Pulmonary artery endothelial cell (primary cell): ENCODE data around the gene PROB1. TPM values are rescaled to one million over a fixed set of nuclear protein-coding genes. Genes with fewer than 3 reads are reported as not detected.
"Not testable (repeated sequence)": the region's sequence is repeated elsewhere in the genome, so short reads cannot be mapped to it uniquely, and the experiment has no call there.

Source experiments
- DNase-seq: peaks from one replicate; pipeline ENCODE4 v3.0.0-alpha.2; 2011; ENCODE audit warnings: low read depth, low spot score
- total RNA-seq: library from RNA; depleted of rRNA; stranded (reverse); fragments of >200 nt; gene quantifications from 2 replicates; pipeline ENCODE4 v1.2.3, GENCODE V29; 2014

The PROB1 gene
- total RNA-seq, 1 donor from 2014 or later = 0.79 TPM

DNA sequence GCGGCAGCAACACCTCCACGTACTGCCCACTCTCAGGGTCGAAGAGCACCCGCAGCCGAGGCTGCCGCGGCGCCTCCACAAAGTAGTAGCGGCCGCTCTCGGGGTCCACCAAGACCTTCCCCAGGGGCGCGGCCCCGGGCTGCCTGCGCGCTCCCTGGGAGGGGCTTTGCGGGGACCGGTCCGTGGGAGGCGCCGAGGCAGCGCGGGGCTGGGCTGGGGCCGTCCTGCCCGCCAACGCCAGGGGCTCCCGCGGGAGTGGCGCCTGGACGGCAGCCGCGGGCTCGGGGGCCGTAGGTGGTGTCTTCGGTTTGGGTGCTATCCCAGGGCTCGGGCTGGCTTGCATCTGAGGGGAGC, 2.6 kb downstream of the PROB1 start:
- no peak for DNase-seq

DNA sequence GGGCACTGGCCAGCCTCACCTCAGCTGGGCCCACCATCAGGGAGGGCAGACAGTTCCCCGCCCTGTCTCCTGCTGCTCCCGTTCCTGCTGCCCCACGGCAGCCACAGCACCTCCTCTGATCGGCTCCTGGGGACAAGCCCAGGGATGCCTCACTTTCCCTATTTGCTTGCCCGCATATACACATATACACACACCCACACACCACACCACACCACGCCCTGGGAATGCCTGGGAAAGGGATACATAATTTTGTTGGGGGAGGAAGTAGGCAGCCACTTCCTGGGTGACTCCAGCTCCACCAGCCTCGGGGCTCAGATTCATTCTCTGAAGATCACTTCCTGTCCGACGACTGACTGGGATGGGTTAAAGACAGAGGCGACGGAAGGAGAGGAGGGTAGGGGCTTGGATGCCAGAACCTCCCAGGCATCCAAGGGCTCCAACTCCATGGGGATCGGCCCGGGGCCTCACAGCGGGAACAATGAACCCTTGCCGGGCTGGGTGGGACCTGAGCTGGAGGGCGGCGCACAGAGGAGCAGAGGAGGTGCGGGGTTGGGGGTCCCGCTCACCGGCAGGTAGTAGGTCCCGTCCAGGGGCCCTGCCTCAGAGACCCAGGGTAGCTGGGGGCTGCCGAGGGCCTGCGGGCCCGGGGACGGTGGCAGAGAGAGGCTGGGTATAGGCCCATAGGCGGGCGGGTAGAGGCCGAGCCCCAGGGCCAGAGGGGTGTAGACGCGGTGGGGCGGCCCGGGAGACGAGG, 3.2 kb downstream of the PROB1 start:
- no peak for DNase-seq

DNA sequence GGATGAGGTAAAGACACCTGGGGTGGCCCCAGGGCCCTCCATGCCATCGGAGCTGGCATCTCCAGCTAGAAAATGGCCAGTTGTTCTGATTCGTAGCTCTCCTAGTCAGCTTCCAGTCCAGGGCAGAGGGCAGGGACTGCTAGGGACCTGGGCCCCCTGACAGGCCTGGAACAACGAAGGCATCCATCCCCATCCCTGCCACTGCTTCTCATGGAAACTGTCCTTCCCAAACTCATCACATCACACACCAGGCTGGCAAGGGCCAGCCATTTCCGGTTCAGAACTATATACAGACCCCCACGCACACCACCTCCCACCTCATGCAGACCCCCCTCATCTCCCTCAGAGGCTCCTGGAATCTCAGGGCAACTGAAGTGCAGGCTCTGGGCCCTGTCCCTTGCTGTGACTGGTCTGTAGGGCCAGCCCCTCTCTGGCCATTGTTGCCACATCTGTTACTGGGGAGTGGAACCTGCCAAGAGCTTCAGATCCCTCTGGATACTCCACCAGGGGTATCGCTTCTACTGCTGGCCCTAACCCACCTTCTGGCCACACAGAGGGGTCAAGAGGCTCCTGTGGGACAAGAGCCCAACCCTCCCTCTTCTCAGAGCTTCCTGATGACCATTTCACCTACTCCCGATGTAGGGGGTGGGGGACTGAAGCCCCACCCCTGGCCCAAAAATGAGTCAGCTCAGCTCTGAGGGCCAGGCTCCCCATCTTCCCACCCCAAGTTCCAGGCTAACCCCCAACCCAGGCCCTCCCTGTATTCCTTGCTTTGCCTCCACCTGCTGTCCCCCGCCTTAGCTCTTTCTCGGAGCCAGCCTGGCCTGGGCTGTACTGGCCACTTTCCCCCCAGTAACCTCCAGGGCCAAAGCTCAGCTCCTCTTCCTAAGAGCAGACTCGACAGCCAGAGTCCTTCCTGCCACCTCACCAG, 4.0 kb downstream of the PROB1 start:
- no peak for DNase-seq

DNA sequence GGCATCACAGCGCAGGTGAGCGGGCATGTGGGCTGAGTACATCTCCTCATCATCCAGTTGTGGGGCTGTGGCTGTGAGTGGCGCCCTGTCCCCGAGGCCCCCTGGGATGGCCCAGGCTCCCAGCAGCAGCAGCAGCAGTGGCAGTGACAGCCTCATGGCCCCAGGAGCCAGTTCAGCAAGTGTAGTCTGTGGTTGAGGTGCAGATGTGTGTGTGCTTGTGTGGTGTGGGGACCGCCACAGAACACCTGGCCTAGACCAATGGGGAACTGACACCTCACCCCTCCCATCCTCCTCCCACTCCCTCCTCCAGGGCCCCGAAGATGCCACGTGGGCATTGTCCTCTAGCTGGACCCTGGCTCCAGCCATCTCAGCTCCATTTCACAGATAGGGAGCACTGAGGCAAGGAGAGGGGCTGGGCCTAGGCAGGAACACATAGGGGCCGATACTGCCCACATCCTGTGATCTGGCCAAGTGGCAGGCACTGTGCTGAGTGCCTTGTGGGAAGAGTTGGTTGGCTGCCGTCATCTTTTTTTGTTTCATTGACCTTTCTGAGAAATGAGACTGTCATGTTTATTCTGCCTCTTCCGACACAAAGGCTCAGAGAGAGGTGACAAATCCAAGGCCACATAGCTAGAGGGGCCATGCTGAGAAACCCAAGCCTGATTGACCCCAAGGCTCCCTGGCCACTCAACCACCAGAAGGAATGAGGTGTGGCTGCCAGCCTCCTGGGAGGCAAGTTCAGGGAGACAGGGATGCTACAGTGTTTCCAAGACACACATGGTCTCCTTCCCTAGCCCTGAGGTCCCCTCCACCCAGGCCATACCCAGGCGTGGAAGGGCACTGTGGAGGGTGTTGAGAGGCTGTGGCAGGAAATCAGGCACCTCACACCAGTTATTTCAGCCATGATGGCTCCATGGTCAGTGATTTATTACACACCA, 4.9 kb downstream of the PROB1 start, which contains the start of gene MZB1:
Gene MZB1 (minus strand): TSS at position 213 of the 938 bp plus-strand sequence. CDS start 57 bp downstream, at position 156.
- DNase-seq = no peak

DNA sequence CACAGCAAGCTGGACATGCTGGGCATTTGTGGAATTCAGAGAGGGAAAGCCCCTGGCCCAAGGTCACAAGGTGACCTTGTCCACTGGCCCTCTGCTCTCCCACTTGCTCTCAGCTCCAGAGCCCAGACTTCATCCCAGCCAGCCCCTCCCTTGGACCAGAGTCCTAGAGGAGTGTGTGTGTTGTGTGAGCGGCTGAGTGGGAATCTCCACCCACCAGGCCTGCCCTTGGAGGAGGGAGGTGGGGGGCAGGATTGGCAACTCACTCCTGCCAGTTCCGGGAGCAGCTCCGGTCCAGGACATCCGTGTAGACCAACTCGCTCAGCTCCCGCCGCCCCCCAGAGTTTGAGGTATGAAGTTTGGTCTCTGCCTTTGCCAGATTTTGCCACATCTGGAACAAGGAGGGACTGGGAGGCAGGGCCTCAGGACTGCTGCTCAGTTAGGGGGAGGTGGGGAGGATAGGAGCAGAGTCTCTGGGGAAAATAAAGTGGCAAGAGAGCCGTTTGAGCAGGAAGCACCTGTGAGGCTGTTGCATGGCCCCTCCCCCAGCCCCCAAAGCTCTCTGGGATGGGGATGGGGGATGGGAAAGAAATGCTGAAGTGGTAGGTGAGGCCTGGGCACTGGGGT, 6.6 kb downstream of the PROB1 start:
- no peak for DNase-seq

DNA sequence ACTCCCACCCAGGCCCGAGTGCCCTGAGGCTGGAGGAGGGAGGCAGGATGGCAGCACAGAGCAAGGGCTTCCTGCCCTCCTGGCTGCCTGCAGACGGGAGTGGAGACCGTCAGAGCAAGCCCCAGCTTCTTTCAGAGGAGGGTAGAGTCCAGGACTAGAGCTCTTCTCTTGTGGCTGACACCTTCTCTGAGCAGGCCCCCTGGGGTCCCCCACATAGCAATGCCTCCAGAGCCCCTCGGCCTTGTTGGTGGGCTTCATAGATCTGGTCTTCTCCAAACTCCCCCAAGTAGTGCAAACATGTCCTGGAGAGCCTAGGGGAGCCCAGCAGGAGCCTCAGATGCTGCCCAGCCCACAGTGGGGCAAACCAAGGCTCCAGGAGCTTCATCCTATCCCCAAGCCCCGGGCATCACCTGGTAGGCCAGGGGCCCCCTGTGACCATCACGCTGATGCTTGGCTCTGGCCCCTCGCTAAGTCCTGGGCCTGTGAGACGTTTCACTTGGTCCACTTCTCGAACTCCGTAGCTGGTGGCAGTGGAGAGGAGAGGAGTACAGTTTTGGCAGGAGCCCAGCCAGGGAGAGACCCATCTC, 7.2 kb downstream of the PROB1 start:
- no peak for DNase-seq

DNA sequence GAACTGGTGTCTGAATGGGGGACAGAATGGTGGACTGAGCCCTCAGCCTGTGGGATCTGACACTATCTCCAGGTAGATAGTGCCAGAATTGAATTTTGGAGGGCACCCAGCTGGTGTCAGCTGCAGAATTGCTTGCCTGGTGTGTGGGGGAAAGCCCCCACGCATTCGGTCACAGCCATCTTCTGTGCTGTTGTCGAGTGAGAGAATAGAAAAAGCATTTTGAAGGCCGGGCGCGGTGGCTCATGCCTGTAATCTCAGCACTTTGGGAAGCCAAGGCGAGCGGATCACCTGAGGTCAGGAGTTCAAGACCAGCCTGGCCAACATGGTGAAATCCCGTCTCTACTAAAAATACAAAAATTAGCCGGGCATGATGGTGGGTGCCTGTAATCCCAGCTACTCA, 7.9 kb downstream of the PROB1 start:
- not testable (repeated sequence) for DNase-seq

DNA sequence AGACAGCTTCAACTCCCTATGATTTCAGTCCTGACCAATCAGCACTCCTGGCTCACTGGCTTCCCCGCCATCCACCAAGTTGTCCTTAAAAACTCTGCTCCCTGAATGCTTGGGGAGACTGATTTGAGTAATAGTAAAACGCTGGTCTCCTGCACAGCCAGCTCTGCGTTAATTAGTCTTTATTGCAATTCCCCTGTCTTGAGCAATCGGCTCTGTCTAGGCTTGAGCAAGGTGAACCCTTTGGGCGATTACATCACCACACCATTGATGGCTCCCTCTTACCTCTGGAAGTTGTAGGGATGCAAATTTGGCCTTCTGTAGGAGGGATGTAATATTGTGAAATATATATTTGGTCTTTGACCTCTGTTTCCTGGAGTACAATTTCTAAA, 8.9 kb downstream of the PROB1 start:
- no peak for DNase-seq

DNA sequence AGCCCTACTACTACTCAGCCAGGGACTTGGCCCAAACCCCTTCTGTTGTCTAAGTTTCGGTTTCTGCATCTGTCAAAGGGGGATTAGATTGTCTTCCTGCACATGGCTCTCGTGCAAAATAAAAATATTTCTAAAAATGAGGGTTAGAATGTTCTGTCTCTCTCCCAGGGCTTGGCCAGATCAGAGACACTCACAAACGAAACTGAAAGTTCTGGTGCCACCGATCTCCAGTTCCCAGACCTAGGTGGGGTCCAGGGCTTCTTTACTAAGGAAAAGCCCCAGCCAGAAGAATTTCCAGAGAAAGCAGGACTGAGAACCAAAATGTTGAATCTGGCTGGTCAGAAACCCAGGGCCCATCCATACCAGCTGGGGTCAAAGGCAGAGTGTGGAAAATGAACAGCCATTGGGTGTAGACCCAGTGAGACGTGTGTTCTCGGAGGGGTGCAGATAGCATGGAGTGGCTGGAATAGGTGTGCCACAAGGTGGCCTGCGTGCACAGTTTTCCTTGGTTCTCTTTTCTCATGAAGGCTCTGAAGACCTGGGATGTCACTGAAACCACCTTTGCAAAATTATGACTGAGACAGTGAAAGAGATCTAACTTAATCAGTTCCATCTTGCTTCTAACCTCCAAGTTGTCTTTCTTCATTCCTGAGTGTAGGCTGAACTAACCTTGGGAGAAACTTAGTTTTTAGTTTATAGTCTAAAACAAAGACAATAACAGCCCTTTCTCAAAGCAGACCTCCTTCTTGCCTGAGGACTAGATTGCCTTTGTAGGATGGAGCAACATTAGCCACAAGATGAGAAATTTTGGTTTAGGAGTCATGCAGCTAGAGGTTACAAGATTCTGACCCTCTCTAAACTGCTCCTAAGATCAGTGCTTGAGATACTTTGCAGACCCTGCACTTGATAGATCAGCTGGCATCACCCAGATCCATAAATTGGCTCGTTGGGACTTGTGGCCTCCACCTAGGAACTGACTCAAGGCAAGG, 9.5 kb downstream of the PROB1 start:
- DNase-seq = no peak

DNA sequence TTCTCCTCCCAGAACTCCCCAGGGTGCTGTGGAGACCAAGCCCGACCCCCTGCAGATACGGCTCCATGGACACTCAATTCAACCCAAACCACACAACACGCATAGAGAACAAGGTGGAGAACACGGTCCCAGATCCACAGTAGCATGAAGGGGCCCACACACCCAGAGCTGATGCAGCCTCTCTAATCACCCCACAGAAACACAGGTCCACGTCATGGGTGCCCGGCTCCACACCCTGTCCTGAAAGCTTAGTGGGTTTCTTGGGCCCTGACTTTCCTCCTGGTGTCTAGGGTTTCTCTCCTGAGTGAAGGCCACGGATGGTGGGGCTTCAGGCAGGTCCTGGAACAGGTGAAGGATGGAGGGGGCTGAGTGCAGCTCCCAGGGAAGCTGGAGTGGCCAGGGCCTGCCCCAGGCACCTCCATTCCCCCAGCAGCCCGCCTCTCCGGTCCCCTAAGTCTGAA, 10.3 kb downstream of the PROB1 start:
- no peak for DNase-seq

DNA sequence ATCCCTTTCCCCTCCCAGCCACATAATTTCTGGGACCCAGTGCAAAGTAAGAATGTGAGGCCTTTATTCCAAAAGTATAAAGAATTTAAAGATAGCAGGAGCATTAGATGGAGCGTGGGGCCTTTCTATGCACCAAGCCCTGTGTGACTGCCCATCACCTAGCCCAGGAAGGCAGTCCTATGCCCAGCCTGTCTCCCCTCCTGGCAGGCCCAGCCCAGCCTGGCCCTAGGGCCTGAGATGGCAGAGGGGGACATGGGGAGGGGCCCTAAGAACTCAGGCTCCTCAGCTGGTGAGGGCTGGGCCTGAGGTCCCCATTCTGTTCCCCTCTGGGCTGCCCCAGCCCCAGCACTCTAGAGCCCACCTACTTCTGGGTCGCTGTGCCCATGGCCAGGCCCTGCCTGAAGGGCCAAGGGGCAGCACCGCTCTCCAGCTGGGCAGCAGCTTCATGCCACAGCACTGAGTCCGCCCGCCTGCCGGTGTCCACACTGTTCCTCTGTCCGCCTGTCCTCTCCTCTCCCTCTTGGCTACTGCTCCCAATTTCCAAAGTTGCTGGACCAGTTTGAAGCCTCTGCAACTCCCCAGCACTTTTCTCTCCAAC, 10.8 kb downstream of the PROB1 start:
- DNase-seq = no peak

DNA sequence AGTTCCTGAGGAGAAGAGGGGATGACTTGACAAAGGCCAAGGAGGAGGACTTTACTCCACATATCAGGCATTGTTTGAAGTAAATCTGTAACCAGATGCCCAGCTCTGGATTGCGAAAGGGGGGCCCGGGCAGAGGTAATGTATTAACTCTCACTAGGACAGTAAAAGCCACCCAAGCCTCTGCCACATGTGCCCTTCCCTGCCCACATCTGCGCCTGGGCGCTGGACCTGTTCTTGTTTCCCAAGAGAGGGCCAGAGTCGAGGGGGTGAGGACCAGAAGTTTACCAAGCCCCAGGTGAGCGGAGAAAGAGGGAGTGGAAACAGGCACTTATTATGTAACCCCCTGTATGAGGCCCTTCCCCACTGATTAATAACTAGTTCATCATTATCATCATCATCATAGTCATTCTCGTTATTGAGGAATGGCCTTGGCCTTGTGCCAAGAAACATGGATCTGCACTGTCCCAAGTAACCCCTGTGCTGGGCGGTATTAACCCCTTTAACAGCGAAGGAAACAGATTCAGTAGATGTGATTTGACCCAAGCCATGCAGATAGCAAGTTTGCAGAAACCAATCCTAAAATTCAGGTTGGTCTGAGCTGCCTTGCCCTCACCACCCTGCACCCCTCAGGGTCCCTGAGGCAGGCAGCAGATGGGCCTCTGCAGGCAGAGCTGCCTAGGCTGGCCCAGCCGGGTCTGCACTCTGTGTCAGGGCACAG, 11.5 kb downstream of the PROB1 start, which contains the start of gene SLC23A1:
Gene SLC23A1 (minus strand): TSS at position 23 of the 718 bp plus-strand sequence. CDS start 44 bp downstream, outside the sequence.
- DNase-seq = no peak

DNA sequence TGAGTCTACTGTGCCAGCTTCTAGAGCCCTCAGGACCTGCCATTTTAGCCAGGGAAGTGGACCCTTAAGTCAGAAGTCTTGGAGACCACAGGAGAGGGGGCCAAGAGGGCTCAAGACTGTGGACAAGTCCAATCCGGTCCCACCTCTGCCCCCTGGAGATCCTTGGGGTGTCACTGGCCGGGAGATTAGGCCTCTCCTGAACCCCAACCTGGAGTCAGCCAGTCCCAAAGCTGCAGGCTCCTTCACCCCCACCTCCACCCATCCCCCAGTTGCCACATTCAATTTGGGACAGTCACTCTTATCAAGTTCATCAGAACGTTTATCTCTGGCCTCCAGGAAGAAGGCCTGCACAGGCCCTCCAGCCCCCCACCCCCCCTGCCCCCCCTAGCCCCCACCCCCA, 12.1 kb downstream of the PROB1 start:
- DNase-seq = no peak

DNA sequence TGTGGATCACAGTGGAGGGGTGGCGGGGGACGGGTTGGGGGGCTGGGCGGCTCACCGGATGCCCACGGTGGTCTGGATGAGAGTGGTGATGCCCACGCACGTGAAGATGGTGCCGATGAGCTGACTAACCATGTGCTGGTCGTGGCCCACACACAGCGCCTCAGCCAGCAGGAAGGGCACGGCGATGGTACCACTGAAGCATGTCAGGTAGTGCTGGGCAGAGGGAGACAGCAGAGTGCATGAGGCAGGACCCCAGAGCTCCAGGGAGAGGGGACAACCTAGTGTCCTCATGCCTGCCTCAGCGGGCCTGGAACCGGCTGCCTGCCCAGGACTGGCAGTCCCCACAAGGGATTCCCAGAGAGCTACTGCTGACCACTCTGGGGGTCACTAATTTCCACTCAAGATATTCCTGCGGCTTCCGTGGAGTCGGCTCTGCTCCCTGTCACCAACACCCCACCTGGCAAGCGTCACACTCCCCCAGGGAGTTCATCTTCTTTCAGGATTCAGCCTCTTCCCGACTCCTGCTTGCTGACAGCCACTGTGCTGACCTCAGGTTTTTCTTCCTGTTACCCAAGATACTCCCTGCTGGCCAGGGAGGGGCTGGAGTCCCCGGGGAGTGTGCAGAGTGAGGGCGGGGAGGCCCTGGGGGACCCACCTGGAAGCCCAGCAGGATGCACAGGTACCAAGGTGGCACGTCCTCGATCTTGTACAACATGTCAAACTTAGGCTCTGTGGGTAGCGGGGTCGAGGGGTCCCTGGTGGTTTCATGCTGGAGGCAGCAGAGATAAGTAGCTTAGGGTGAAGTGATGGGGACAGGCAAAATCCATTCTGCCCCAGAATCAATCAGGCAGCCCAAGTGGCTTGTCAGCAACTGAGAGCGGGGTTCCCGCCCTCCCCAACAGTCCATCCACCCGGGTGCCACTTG, 12.8 kb downstream of the PROB1 start:
- no peak for DNase-seq

DNA sequence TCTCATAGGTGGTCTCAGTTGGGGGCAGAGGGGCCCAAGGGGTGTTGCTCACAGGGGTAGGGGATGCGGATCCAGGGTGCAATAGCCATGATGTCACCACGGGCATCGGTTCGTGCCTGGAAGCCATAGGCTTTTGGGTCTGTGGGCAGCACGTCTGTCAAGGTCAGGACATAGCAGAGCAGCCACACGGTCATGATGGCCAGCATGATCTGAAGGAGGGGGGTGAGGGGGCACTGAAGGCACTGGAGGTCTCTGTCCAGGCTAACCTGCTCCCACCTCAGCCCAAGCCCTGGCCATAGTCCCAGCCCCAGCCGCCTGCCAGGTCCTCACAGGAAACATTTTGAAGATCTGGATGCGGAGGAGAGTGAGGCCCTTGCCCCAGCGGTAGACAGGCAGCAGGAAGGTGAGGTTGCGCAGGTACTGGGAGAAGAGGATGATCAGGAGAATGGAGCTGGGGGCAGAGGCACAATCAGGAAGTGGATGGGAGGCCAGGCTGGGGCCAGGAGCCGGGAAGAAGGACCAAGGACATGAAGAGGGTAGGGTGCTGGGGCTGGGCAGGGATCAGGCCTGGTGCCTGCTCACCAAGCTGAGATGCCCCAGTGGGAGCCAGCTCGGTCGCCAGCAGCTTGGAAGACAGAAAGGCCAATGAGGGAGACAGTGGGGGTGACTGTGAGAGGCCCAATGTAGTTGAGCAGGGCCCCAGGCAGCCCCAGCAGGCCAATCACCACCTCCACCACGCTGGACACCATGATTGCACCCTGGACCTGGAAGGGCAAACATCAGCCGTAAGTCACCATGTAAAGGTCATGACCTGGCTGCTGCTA, 15.1 kb downstream of the PROB1 start:
- DNase-seq = no peak

DNA sequence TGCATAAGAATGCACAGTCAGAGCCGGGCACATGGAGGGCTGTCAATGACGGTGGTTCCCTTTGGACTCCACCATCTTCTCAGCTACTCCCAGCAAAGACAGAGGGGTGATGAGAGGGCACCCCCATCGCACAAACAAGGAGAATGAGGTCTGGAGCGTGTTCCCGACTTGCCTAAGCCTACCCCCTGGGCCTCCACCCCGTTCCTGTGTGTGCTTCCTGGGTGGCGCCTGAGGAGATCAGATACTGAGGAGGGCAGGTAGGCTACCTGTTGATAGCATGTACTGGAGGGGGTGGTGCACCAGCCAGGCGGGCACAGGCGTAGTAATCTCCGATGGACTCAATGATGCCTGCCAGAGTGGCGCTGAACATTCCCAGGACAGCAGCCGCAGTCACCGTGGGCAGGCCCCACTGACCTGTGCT, 16.0 kb downstream of the PROB1 start:
- DNase-seq = no peak
